Endothelial cell (in vitro differentiated cells): ENCODE data around the gene PYY. TPM values are rescaled to one million over a fixed set of nuclear protein-coding genes. Genes with fewer than 3 reads are reported as not detected.

Experiments used
- DNase-seq: peaks from one replicate; pipeline ENCODE4 v3.0.0; 2021; ENCODE audit warnings: low spot score
- H3K27ac Mint-ChIP-seq: one replicate; pipeline ENCODE4 v1.8.0; 2021; ENCODE audit warnings: mixed read lengths, inconsistent platforms; ENCODE audit not compliant: unreplicated experiment
- H3K27me3 Mint-ChIP-seq: one replicate; pipeline ENCODE4 v1.8.0; 2021; ENCODE audit warnings: mild to moderate bottlenecking, moderate library complexity, mixed read lengths, inconsistent platforms; ENCODE audit not compliant: unreplicated experiment
- H3K36me3 Mint-ChIP-seq: one replicate; pipeline ENCODE4 v1.8.0; 2021; ENCODE audit warnings: mild to moderate bottlenecking, low read depth, mixed read lengths, inconsistent platforms; ENCODE audit not compliant: unreplicated experiment
- H3K4me1 Mint-ChIP-seq: one replicate; pipeline ENCODE4 v1.8.0; 2021; ENCODE audit warnings: mild to moderate bottlenecking, mixed read lengths, inconsistent platforms; ENCODE audit not compliant: unreplicated experiment
- H3K4me3 Mint-ChIP-seq: one replicate; pipeline ENCODE4 v1.8.0; 2021; ENCODE audit warnings: mild to moderate bottlenecking, mixed read lengths, inconsistent platforms; ENCODE audit not compliant: unreplicated experiment
- H3K9me3 Mint-ChIP-seq: one replicate; pipeline ENCODE4 v1.8.0; 2021; ENCODE audit warnings: mixed read lengths, inconsistent platforms; ENCODE audit not compliant: unreplicated experiment
- CTCF ChIP-seq: fragments of 200-600 bp; sonication (generic); IDR thresholded peaks from one replicate; pipeline ENCODE4 v1.5.0; 2021; ENCODE audit warnings: antibody characterized with exemption; ENCODE audit not compliant: unreplicated experiment
- total RNA-seq: library from RNA; stranded (reverse); fragmentation: NEBNext Ultra II Directional; extraction: Animal tissue kit (Norgen Biotek cat#: 25700); gene quantifications from one replicate; pipeline ENCODE4 v1.2.1, GENCODE V29; 2021; ENCODE audit not compliant: unreplicated experiment

The PYY gene
- total RNA-seq, 1 donor from 2014 or later, result not detected

GRCh38 chr17:43994272-43995149 is 40.8 kb upstream of the PYY start:
- H3K4me3 Mint-ChIP-seq, result no peak overlapping the region
- H3K9me3 Mint-ChIP-seq, result no peaks in the 10 kb centered on the region

DNA sequence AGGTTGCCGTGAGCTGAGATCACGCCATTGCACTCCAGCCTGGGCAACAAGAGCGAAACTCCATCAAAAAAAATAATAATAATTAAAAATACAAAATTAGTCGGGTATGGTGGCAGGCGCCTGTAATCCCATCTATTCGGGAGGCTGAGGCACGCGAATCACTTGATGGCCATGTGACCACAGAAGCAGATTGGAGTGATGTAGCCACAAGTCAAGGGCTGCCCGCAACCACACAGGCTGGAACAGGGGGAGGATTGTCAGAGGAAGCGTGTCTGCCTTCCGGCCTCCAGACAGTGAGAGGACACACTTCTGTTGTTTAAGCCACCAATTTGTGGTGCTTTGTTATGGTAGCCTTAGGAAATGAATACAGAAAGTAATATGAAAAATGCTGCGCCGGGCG is 38.9 kb upstream of the PYY start:
- H3K27me3 Mint-ChIP-seq, result peaks cover 4% of the 10 kb centered on the region
- H3K4me1 Mint-ChIP-seq, result no peaks in the 10 kb centered on the region
- no peak for TF ChIP-seq CTCF
- H3K9me3 Mint-ChIP-seq, result no peaks in the 10 kb centered on the region
- no peak overlapping the region for H3K27ac Mint-ChIP-seq
- H3K36me3 Mint-ChIP-seq, result no peaks in the 10 kb centered on the region
- no peak for DNase-seq
- no peak overlapping the region for H3K4me3 Mint-ChIP-seq

More at GRCh38 chr17:43994272-43995149, 40.8 kb upstream of the PYY start:
- peak; percentile 96 for TF ChIP-seq CTCF
- no peaks in the 10 kb centered on the region for H3K4me1 Mint-ChIP-seq
- H3K36me3 Mint-ChIP-seq, result no peaks in the 10 kb centered on the region
- H3K27me3 Mint-ChIP-seq, result peaks cover 5% of the 10 kb centered on the region
- DNase-seq, result peak; percentile 78
- no peak overlapping the region for H3K27ac Mint-ChIP-seq

GRCh38 chr17:43988301-43988700 is 34.6 kb upstream of the PYY start:
- Mint-ChIP-seq H3K36me3 (no peaks in the 10 kb centered on the region), H3K9me3 (no peaks in the 10 kb centered on the region), H3K4me3 (no peak overlapping the region), H3K27me3 (no peaks in the 10 kb centered on the region), H3K4me1 (no peaks in the 10 kb centered on the region), H3K27ac (no peak overlapping the region)
- TF ChIP-seq CTCF, result no peak
- DNase-seq, result no peak

DNA sequence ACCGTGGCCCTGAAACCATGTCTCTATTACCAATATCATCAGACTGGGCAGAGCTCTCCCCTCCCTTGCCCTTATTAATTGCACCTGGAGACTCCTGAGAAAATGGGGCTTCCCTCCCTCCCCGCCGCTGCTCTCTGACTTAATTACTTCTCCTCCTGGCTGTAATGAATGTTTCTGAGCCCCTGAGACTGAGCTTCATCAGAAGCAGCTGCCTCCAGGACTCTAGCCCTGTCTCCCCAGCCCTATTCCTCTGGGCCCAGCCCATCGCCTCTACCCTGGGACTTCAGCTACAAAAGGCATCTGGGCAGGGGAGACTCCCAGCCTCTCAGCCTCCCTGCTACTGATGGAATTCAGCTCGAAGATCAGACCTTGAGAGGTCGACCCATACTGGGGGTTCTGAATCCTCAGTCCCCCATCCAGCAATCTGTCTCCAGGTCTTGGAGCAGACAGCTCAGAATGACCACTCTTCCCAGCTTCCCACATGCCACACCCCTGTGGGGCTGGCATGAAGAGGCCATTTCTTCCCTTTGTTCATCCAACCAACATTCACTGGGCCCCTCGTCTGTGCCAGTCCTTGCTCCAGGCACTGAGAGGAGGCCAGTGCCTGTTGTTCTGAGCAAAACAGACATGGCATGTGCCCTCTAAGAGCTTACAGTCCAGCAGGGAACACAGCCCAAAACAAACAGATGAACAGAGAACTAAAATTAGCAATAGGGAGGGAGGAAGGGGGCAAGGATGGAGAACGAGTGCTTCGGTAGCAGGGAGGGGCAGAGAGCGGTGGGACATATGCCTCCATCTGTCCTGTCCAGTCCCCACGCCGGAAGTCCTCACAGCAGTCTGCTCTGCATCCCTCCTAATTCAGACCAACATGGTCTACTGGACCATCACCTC is 33.6 kb upstream of the PYY start:
- DNase-seq, result no peak
- no peak overlapping the region for H3K27ac Mint-ChIP-seq
- H3K9me3 Mint-ChIP-seq, result no peaks in the 10 kb centered on the region
- peaks cover 4% of the 10 kb centered on the region for H3K27me3 Mint-ChIP-seq
- no peak for TF ChIP-seq CTCF
- H3K4me3 Mint-ChIP-seq, result no peak overlapping the region
- no peaks in the 10 kb centered on the region for H3K4me1 Mint-ChIP-seq
- no peaks in the 10 kb centered on the region for H3K36me3 Mint-ChIP-seq
